ENCODE measurements around the gene USP21. TPM values are rescaled to one million over a fixed set of nuclear protein-coding genes. Genes with fewer than 3 reads are reported as not detected.
A peak's percentile ranks its signal among the peaks of the same experiment; 100 is the strongest.

Gene USP21
- total and polyA plus RNA-seq, 2 of the 4 experiments (the other 2 are of a cell fraction) = 6.3 to 23.8 TPM

GRCh38 chr1:161200421-161200991 is 41.2 kb downstream of the USP21 start:
- Histone ChIP-seq H4K91ac (ENCODE audit: insufficient read depth, low read depth, low read length) (peak overlapping the region; percentile 98), H2BK15ac (ENCODE audit: low read depth, low read length) (peak overlapping the region; percentile 59; the same call in 1 of the 3 replicates), H3K18ac (ENCODE audit: low read depth, low read length) (no peak overlapping the region), H4K5ac (ENCODE audit: low read depth, low read length) (peak overlapping the region; percentile 84), H3K14ac (replicated peaks; ENCODE audit: low read depth, low read length) (peak overlapping the region; percentile 99; the same call in 1 of the 2 replicates), H4K8ac (ENCODE audit: low read depth in 2 of 2, low read length in 2 of 2) (peak overlapping the region; percentile 85 to 96; a peak in 3 of 4 replicates), H3K56ac (ENCODE audit: extremely low read depth, insufficient read depth, low read length) (no peak overlapping the region), H2AFZ (replicated peaks; ENCODE audit: low read length, poor library complexity) (peak overlapping the region; percentile 98), H3K4me3 (ENCODE audit: insufficient read depth, low read depth, low read length) (no peak overlapping the region), H3K79me1 (ENCODE audit: low read depth in 1 of 2, low read length in 2 of 2) (peaks cover 14 to 28% of the 10 kb centered on the region in 2 experiments), H3K23ac (ENCODE audit: low read depth, low read length) (peak overlapping the region; percentile 74; the same call in 1 of the 2 replicates), H3K27me3 (ENCODE audit: control insufficient read depth, insufficient read depth, low read length) (no peaks in the 10 kb centered on the region), H3K36me3 (ENCODE audit: control insufficient read depth, insufficient read depth, low read length) (peaks cover 5% of the 10 kb centered on the region; the same call in 1 of the 2 replicates), H3K9me1 (ENCODE audit: insufficient read depth, low read length) (peaks cover 24% of the 10 kb centered on the region), H3K4ac (ENCODE audit: low read depth, low read length) (peak overlapping the region; percentile 94), H3K9ac (ENCODE audit: low read depth, low read length) (no peak overlapping the region), H2BK5ac (ENCODE audit: low read depth, low read length, poor library complexity, severe bottlenecking) (peak overlapping the region; percentile 90), H3K27ac (ENCODE audit: insufficient read depth, low read length) (peak overlapping the region; percentile 88; the same call in 1 of the 2 replicates), H3K4me1 (ENCODE audit: control insufficient read depth, insufficient read depth, low read length) (peaks cover 31% of the 10 kb centered on the region), H4K20me1 (ENCODE audit: insufficient read depth, low read length) (no peaks in the 10 kb centered on the region), H3K9me3 (ENCODE audit: control insufficient read depth, insufficient read depth, low read length) (no peaks in the 10 kb centered on the region), H2BK20ac (ENCODE audit: low read depth, low read length) (0 out of 2 replicates have a peak overlapping the region, but pooled peaks have one; percentile 66), H3K4me2 (ENCODE audit: low read depth, low read length) (no peak overlapping the region), H2BK120ac (ENCODE audit: low read depth, low read length) (peak overlapping the region; percentile 95; the same call in 1 of the 2 replicates), H2AK5ac (ENCODE audit: low read depth, low read length) (peak overlapping the region; percentile 94), H2AK9ac (replicated peaks; ENCODE audit: low read depth, low read length, poor library complexity) (peak overlapping the region; percentile 94)
- BruUV-seq (replicated peaks) = no TSS peak
- no peak for ATAC-seq (ENCODE audit: low read depth)
- DNase-seq = no peak
- intact Hi-C loops (cut with micrococcal nuclease) (no loop called here), in situ Hi-C loops (cut with MboI; ENCODE audit: low sequenced_read_pairs) (no loop called here), dilution Hi-C loops (cut with HindIII; ENCODE audit: low sequenced_read_pairs, unreplicated experiment) (no loop called here)
- TF ChIP-seq USF2 (IDR thresholded peaks at IDR 0.05; ENCODE audit: low read depth, low read length) (no peak), RAD21 (IDR thresholded peaks at IDR 0.05; ENCODE audit: low read length) (no peak), SMC3 (IDR thresholded peaks at IDR 0.05; ENCODE audit: low read depth, low read length) (no peak), ELK1 (IDR thresholded peaks at IDR 0.05; ENCODE audit: borderline replicate concordance, low read depth, low read length) (no peak)
- ChIA-PET POLR2A (ENCODE audit: unreplicated experiment) (interaction anchor here (0.5 kb wide), 1 partner anchor 72 kb away, joined by 3 read pairs; no protein-coding TSS in a partner anchor), CTCF (interaction anchor here (0.5 to 0.6 kb wide), 3 partner anchors 88 to 296 kb away, joined by 3 read pairs; no protein-coding TSS in a partner anchor)
- WGBS, 2 experiments (ENCODE audit: extremely low coverage in 2 of 2, insufficient read length in 1 of 2) = no CpG with 5 or more reads among the region's 5 CpGs

All from IMR-90 (cell line).